Fibroblast of mammary gland (primary cell): Measurements from ENCODE around the gene SLFNL1.

ENCODE experiments used
- DNase-seq: peaks from one replicate; pipeline ENCODE4 v3.0.0-alpha.2; 2010; ENCODE audit warnings: low read depth
- H3K4me3 ChIP-seq: 2 replicates; pipeline ENCODE4 v1.5.1; 2011; ENCODE audit warnings: low read depth, mild to moderate bottlenecking, low read length, moderate library complexity; ENCODE audit not compliant: control insufficient read depth
- TF ChIP-seq, protein P1 (sequence below): conservative IDR thresholded peaks from 2 replicates; pipeline ENCODE4 v1.5.1; 2011; ENCODE audit warnings: low read depth, low read length, inconsistent platforms; ENCODE audit not compliant: control insufficient read depth, insufficient read depth

Gene SLFNL1

DNA sequence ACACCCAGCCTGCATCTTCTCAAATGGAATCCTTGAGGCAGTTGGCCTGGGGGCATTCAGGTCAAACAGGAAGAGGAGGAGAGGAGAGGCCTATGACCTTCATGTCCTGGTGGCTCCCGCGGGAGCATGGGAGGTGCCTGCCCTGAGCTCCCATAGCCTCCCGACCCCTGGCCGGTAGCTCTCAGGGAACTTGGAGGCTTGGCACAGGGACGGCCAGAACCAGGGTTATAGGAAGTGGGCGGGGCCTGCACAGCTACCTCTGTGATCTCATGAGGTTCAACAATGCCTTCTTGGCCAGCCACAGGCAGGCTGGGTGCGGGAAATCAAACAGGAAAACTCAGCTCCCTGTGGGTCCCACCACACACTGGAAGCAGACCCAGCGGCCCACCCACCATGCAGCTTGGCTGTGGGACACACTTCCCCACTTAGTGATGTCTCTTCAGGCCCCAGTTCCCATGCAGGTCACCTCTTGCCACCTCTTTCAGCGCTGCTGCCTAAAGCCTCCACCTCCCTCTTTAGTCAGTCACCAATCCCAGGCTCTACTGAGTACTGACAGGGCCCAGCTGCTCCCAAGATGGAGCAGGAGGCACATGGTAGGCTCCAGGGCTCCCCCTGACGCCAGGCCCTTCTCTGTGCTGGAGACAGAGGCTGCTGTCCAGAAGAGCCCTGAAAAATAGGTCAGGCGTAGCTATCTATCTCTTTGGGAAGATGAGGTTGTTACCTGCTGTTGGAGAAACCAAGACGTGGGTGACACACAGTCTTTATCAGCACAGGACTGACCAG, at the start of gene SLFNL1:
TSS of gene SLFNL1 (minus strand) at position 200 of the 783 bp plus-strand sequence. CDS start 1,065 bp downstream, outside the sequence.
- DNase-seq: no peak
- TF ChIP-seq, protein P1, sequence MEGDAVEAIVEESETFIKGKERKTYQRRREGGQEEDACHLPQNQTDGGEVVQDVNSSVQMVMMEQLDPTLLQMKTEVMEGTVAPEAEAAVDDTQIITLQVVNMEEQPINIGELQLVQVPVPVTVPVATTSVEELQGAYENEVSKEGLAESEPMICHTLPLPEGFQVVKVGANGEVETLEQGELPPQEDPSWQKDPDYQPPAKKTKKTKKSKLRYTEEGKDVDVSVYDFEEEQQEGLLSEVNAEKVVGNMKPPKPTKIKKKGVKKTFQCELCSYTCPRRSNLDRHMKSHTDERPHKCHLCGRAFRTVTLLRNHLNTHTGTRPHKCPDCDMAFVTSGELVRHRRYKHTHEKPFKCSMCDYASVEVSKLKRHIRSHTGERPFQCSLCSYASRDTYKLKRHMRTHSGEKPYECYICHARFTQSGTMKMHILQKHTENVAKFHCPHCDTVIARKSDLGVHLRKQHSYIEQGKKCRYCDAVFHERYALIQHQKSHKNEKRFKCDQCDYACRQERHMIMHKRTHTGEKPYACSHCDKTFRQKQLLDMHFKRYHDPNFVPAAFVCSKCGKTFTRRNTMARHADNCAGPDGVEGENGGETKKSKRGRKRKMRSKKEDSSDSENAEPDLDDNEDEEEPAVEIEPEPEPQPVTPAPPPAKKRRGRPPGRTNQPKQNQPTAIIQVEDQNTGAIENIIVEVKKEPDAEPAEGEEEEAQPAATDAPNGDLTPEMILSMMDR: peak; percentile 4
- H3K4me3 ChIP-seq: no peak within 1 kb of the TSS

DNA sequence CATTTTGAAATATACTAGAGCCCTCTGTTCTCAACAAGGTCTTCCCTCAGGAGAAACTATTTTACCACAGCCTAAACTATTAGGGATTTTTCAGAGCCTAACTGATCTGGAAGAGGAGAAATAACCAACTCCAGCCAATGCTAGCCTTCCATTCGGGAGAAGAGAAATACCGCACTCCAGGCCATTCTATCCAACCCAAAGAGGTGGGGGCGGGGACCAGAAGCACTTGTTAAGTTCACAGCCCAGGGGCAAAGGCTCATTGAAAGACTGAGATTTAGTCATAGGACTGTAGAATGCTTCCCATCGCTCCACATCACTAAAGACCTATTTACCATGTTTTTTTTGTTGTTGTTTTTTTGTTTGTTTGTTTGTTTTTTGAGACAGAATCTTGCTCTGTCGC, 35.4 kb upstream of the SLFNL1 start:
- DNase-seq: no peak
- TF ChIP-seq, protein P1: no peak
- H3K4me3 ChIP-seq: no peak overlapping the region

DNA sequence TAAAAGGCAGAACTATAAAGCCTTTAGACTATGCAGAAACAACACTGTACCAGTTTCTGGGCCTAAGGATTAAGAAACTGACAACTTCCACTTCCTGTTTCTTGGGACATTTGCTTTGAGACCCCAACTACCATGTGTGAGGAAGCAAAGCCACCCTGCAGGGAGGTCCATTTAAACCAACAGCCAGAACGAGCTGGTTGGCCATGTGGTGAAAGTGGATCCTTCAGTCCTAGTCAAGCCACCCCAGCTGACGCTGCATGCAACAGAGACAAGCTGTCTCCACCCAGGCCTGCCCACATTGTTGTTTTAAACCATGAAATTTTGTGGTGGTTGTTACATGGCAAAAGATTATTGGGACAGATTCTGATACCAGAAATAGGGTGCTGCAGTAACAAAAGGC, 31.8 kb upstream of the SLFNL1 start:
- TF ChIP-seq, protein P1: no peak
- DNase-seq: no peak
- no peak overlapping the region for H3K4me3 ChIP-seq

DNA sequence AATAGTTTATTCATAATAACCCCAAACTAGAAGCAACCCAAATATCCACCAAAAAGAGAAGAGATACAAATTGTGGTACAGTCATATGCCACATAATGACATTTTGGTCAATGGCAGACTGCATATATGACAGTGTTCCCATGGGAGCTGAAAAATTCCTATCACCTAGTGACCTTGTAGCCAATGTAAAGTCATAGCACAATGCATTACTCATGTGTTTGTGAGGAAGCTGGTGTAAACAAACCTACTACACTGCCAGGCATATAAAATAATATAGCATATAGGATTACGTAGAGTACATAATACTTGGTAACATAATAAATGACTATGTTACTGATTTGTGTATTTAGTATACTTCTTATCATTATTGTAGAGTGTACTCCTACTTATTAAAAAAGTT, 29.5 kb upstream of the SLFNL1 start:
- H3K4me3 ChIP-seq: no peak overlapping the region
- DNase-seq: no peak
- TF ChIP-seq, protein P1: no peak

DNA sequence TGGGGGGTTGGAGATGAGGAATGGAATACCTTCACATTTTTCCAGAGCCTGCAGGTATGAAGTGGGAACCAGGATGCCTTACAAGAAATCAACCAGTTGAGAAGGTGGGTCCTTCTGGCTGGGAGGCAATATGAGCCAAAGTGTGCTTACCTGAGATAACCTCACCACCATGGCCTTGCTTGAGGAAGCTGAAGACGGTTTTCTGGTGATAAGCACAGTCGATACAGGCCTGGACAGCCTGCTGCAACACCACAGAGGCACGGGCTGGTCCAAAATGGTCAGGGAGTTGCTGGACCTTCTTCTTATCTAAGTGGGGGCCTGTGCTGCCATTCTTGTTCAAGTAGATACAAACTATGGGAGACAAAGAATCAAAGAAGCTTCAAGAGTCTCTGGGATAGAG, 27.0 kb upstream of the SLFNL1 start:
- H3K4me3 ChIP-seq: no peak overlapping the region
- TF ChIP-seq, protein P1: no peak
- no peak for DNase-seq

DNA sequence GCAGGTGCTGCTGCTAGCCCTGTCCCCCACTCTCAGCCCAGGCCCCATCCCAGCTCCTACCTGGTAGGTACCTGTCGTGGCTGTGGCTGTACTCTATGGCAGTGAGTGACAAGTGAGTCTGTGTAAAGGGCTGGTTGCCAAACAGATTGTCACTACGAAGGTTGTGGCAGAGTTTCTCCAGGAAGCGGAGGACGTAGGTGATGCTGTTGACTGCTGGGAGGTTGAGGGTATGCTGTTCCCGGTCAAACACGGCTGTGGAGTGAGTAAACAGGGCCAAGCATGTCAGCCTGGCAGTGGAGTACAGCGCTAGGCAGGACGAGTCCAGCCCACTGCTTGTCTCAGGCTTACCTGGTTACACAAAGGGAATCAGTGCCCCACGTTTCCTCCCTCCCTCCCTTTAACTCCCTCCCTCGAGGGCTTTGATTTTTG, 24.8 kb upstream of the SLFNL1 start:
- DNase-seq: no peak
- TF ChIP-seq, protein P1: no peak
- H3K4me3 ChIP-seq: no peak overlapping the region
